ENCODE measurements around the gene TMEM165.

GRCh38 chr4:55437823-55438222 is 42.1 kb downstream of the TMEM165 start:
- no peak for TF ChIP-seq EZH2 (IDR thresholded peaks at IDR 0.05; ENCODE audit: borderline replicate concordance, low read length)
- TF ChIP-seq, protein P1, sequence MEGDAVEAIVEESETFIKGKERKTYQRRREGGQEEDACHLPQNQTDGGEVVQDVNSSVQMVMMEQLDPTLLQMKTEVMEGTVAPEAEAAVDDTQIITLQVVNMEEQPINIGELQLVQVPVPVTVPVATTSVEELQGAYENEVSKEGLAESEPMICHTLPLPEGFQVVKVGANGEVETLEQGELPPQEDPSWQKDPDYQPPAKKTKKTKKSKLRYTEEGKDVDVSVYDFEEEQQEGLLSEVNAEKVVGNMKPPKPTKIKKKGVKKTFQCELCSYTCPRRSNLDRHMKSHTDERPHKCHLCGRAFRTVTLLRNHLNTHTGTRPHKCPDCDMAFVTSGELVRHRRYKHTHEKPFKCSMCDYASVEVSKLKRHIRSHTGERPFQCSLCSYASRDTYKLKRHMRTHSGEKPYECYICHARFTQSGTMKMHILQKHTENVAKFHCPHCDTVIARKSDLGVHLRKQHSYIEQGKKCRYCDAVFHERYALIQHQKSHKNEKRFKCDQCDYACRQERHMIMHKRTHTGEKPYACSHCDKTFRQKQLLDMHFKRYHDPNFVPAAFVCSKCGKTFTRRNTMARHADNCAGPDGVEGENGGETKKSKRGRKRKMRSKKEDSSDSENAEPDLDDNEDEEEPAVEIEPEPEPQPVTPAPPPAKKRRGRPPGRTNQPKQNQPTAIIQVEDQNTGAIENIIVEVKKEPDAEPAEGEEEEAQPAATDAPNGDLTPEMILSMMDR (conservative IDR thresholded peaks at IDR 0.05 in 1 of 2, IDR thresholded peaks at IDR 0.05 in 1 of 2; ENCODE audit: extremely low read depth in 1 of 2, insufficient read depth in 1 of 2, low read depth in 1 of 2, low read length in 2 of 2) = no peak

All from mammary epithelial cell (primary cell).